OCI-LY1 (cell line): ENCODE data around the gene PSTPIP2.

Experiments
- H2AFZ ChIP-seq: fragments of 200-600 bp; sonication (generic), shearing (Covaris generic); 2 replicates; pipeline ENCODE4 v1.6.0; 2014; ENCODE audit warnings: antibody characterized with exemption, mild to moderate bottlenecking, low read length
- H3F3A ChIP-seq: fragments of 200-600 bp; sonication (generic), shearing (Covaris generic); 2 replicates; pipeline ENCODE4 v1.6.0; 2014; ENCODE audit warnings: mild to moderate bottlenecking, antibody characterized with exemption, low read length, moderate library complexity; ENCODE audit not compliant: insufficient read depth
- H3K27ac ChIP-seq: fragments of 200-600 bp; sonication (generic); 2 replicates; pipeline ENCODE4 v1.5.1; 2014; ENCODE audit warnings: low read length, mixed run types, mild to moderate bottlenecking, low read depth; ENCODE audit not compliant: poor library complexity, severe bottlenecking
- H3K27me3 ChIP-seq: fragments of 200-600 bp; sonication (generic); 2 replicates; pipeline ENCODE4 v1.6.0; 2014; ENCODE audit warnings: antibody characterized with exemption, mild to moderate bottlenecking, low read length, moderate library complexity; ENCODE audit not compliant: insufficient read depth
- H3K36me3 ChIP-seq: fragments of 200-600 bp; sonication (generic); 2 replicates; pipeline ENCODE4 v1.6.1; 2014; ENCODE audit warnings: mild to moderate bottlenecking, antibody characterized with exemption, low read length, moderate library complexity, mixed read lengths; ENCODE audit not compliant: insufficient read depth
- H3K4me1 ChIP-seq: fragments of 200-600 bp; sonication (generic); 2 replicates; pipeline ENCODE4 v1.5.1; 2014; ENCODE audit warnings: mild to moderate bottlenecking, low read length, moderate library complexity; ENCODE audit not compliant: insufficient read depth, severe bottlenecking
- H3K4me2 ChIP-seq: fragments of 200-600 bp; sonication (generic), shearing (Covaris generic); 2 replicates; pipeline ENCODE4 v1.6.1; 2014; ENCODE audit warnings: low read length
- H3K4me3 ChIP-seq: fragments of 200-600 bp; sonication (generic); 2 replicates; pipeline ENCODE4 v1.5.1; 2014; ENCODE audit warnings: low read length, low read depth, mild to moderate bottlenecking, mixed read lengths; ENCODE audit not compliant: poor library complexity, severe bottlenecking
- H3K79me2 ChIP-seq: fragments of 200-600 bp; shearing (Covaris generic); 2 replicates; pipeline ENCODE4 v1.6.1; 2016; ENCODE audit warnings: mixed run types, low read length, mixed read lengths; ENCODE audit not compliant: insufficient read depth
- H3K9ac ChIP-seq: fragments of 200-600 bp; sonication (generic), shearing (Covaris generic); 2 replicates; pipeline ENCODE4 v1.6.1; 2014; ENCODE audit warnings: mild to moderate bottlenecking, low read length, mixed read lengths
- H3K9me2 ChIP-seq: fragments of 200-600 bp; sonication (generic), shearing (Covaris generic); 2 replicates; pipeline ENCODE4 v1.6.1; 2014; ENCODE audit warnings: low read depth, mild to moderate bottlenecking, low read length, mixed read lengths
- H3K9me3 ChIP-seq: fragments of 200-600 bp; shearing (Covaris generic); 2 replicates; pipeline ENCODE4 v1.6.1; 2014; ENCODE audit warnings: low read length, mixed read lengths
- H4K20me1 ChIP-seq: fragments of 200-600 bp; sonication (generic), shearing (Covaris generic); 2 replicates; pipeline ENCODE4 v1.6.0; 2016; ENCODE audit warnings: mild to moderate bottlenecking, low read length; ENCODE audit not compliant: insufficient read depth
- EZH2 ChIP-seq: fragments of 200-600 bp; sonication (generic), shearing (Covaris generic); IDR thresholded peaks from 2 replicates; pipeline ENCODE4 v1.8.0; 2017; ENCODE audit warnings: borderline replicate concordance, mixed run types, mild to moderate bottlenecking, antibody characterized with exemption, low read length, moderate library complexity, mixed read lengths
- TF ChIP-seq, protein P1 (sequence below): fragments of 200-600 bp; sonication (generic), shearing (Covaris generic); IDR thresholded peaks from 2 replicates; pipeline ENCODE4 v1.5.1; 2017; ENCODE audit warnings: mild to moderate bottlenecking, antibody characterized with exemption, low read length, moderate library complexity, mixed read lengths

PSTPIP2 gene

GRCh38 chr18:46098616-46098933 is 26.5 kb upstream of the PSTPIP2 start:
- H3F3A ChIP-seq = no peaks in the 10 kb centered on the region
- peak overlapping the region; percentile 86 for H3K27ac ChIP-seq

DNA sequence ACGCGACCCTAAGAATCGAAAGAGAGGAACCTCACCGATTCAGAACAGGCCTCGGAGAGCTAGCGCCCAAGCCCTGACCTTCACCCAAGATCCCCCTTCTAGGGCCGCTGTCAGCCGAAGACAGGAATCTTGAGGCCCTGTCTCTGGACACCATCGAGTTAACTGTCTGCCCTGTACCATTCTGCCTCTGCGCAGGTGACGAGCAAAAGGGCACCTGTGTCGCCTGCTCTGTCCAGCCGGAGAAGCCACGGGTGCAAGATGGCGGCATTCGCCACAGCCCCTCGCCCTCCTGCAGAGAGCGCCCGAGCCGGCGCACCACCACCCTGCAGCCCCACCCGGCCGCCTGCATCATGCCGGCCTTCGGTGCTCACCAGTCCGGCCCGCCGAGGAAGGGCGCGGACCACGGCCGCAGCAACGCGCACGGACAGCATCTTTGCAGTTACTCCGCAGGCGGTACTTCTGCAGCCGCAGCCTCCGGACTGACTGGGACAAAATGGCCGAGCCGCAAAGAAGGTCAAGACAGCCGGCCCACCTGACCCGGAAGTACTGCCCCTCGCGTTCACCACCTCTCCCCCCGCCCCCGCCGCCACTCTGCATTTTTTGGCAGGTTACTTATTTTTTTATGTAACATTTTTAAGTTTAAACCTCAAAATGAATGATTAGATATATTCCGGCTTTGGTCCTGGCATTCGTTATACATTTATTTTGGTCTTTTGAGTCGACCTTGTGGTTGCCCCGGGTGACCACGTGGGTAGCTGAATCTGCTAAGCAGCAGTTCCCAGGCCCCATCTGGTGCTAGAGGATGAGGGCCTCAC is 25.9 kb upstream of the PSTPIP2 start, which contains the start of gene ATP5F1A:
Gene ATP5F1A (minus strand): TSS at position 496 of the 815 bp plus-strand sequence. CDS start 65 bp downstream, at position 431.
- H3K27ac ChIP-seq = peak within 1 kb of the TSS; percentile 86

More at GRCh38 chr18:46098616-46098933, 26.5 kb upstream of the PSTPIP2 start:
- no peak overlapping the region for H2AFZ ChIP-seq
- H3K9me3 ChIP-seq = no peaks in the 10 kb centered on the region
- no peaks in the 10 kb centered on the region for H3K9me2 ChIP-seq
- H3K4me2 ChIP-seq = peak overlapping the region; percentile 92
- peaks cover 31% of the 10 kb centered on the region for H3K4me1 ChIP-seq
- peaks cover 2% of the 10 kb centered on the region; the same call in 1 of the 2 replicates for H4K20me1 ChIP-seq
- no peaks in the 10 kb centered on the region for H3K27me3 ChIP-seq
- TF ChIP-seq EZH2 = no peak
- TF ChIP-seq, protein P1, sequence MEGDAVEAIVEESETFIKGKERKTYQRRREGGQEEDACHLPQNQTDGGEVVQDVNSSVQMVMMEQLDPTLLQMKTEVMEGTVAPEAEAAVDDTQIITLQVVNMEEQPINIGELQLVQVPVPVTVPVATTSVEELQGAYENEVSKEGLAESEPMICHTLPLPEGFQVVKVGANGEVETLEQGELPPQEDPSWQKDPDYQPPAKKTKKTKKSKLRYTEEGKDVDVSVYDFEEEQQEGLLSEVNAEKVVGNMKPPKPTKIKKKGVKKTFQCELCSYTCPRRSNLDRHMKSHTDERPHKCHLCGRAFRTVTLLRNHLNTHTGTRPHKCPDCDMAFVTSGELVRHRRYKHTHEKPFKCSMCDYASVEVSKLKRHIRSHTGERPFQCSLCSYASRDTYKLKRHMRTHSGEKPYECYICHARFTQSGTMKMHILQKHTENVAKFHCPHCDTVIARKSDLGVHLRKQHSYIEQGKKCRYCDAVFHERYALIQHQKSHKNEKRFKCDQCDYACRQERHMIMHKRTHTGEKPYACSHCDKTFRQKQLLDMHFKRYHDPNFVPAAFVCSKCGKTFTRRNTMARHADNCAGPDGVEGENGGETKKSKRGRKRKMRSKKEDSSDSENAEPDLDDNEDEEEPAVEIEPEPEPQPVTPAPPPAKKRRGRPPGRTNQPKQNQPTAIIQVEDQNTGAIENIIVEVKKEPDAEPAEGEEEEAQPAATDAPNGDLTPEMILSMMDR = no peak
- peak overlapping the region; percentile 99 for H3K4me3 ChIP-seq
- H3K36me3 ChIP-seq = peaks cover 31% of the 10 kb centered on the region
- peaks cover 41% of the 10 kb centered on the region for H3K79me2 ChIP-seq
- peak overlapping the region; percentile 98 for H3K9ac ChIP-seq

GRCh38 chr18:46097431-46097800 is 25.4 kb upstream of the PSTPIP2 start:
- H3K79me2 ChIP-seq = peaks cover 53% of the 10 kb centered on the region
- peak overlapping the region; percentile 92 for H3K4me2 ChIP-seq
- peaks cover 30% of the 10 kb centered on the region for H3K4me1 ChIP-seq
- H3K9ac ChIP-seq = peak overlapping the region; percentile 98
- no peak overlapping the region for H2AFZ ChIP-seq
- H3K9me3 ChIP-seq = no peaks in the 10 kb centered on the region
- H3K27me3 ChIP-seq = no peaks in the 10 kb centered on the region
- H3K9me2 ChIP-seq = no peaks in the 10 kb centered on the region
- H3K4me3 ChIP-seq = peak overlapping the region; percentile 99
- H3F3A ChIP-seq = no peaks in the 10 kb centered on the region
- H3K27ac ChIP-seq = peak overlapping the region; percentile 86
- no peak for TF ChIP-seq EZH2
- TF ChIP-seq, protein P1 = no peak
- peaks cover 42% of the 10 kb centered on the region for H3K36me3 ChIP-seq
- peaks cover 2% of the 10 kb centered on the region; the same call in 1 of the 2 replicates for H4K20me1 ChIP-seq

More for the DNA sequence above, 25.9 kb upstream of the PSTPIP2 start, which contains the start of gene ATP5F1A:
- H2AFZ ChIP-seq = 0 out of 2 replicates have a peak within 1 kb of the TSS, but pooled peaks have one; percentile 13
- H3K9ac ChIP-seq = peak within 1 kb of the TSS; percentile 98
- H3K36me3 ChIP-seq = peaks cover 37% of the 10 kb centered on the region
- H3K9me3 ChIP-seq = no peaks in the 10 kb centered on the region
- peak within 1 kb of the TSS; percentile 92 for H3K4me2 ChIP-seq
- H4K20me1 ChIP-seq = peaks cover 2% of the 10 kb centered on the region; the same call in 1 of the 2 replicates
- H3K4me1 ChIP-seq = peaks cover 30% of the 10 kb centered on the region
- peaks cover 47% of the 10 kb centered on the region for H3K79me2 ChIP-seq
- TF ChIP-seq, protein P1 = 0 out of 2 replicates have a peak, but pooled peaks have one; percentile 17
- TF ChIP-seq EZH2 = no peak
- no peaks in the 10 kb centered on the region for H3K9me2 ChIP-seq
- H3K27me3 ChIP-seq = no peaks in the 10 kb centered on the region
- H3K4me3 ChIP-seq = peak within 1 kb of the TSS; percentile 99
- H3F3A ChIP-seq = no peaks in the 10 kb centered on the region
